ENCODE data around the gene COA3.

- no peak for TF ChIP-seq POLR2A (IDR thresholded peaks at IDR 0.05)
- no peak for TF ChIP-seq CTCF (IDR thresholded peaks at IDR 0.05)
Measured at GRCh38 chr17:42783062-42783790, 15.3 kb downstream of the COA3 start.

Measured in uterus (tissue), 2 donors.